Prostate gland (tissue), 2 donors: Measurements from ENCODE around the gene OR52K1.
A peak's percentile ranks its signal among the peaks of the same experiment; 100 is the strongest.

Source experiments
- CTCF ChIP-seq, 4 experiments: fragments of 200-600 bp in 2 of 4; fragments of 450-650 bp in 2 of 4; sonication (generic) in 2 of 4; IDR thresholded peaks; 1 replicate in 3 of 4; 2 replicates in 1 of 4; pipeline ENCODE4 v1.5.1; 2016 to 2019; ENCODE audit warnings: antibody characterized with exemption in 4 of 4, mild to moderate bottlenecking in 2 of 4, moderate library complexity in 2 of 4
- POLR2A ChIP-seq: fragments of 450-650 bp; IDR thresholded peaks from one replicate; pipeline ENCODE4 v1.6.1; 2016; ENCODE audit warnings: antibody characterized with exemption, mild to moderate bottlenecking
- POLR2AphosphoS5 ChIP-seq: sonication (generic); formaldehyde crosslinking; IDR thresholded peaks from one replicate; pipeline ENCODE4 v1.6.1; 2017; ENCODE audit warnings: antibody characterized with exemption

- TF ChIP-seq POLR2A, result no peak
- peak in 1 of 4 experiments; percentile 20 for TF ChIP-seq CTCF (IDR thresholded peaks at IDR 0.05)
- no peak for TF ChIP-seq POLR2AphosphoS5
Observed at GRCh38 chr11:4493480-4493818, 11.0 kb downstream of the OR52K1 start.
